Measurements from ENCODE around the gene MYO1E.

DNA sequence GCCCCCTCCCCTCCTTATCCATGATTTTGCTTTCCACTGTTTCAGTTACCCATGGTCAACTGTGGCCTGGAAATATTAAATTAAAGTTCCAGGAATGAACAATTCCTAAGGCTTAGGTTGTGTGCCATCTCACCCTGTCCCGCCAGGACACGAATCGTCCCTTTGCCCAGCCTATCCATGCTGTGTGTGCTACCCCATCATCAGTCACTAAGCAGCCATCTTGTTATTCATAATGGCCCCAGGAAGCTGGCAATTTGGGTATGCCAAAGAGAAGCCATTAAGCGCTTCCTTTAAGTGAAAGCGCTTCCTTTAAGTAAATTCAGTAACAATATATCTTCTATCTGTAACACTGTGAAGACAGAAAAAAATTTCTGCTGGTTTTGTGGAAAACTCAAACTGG is 215.3 kb downstream of the MYO1E start:
- TF ChIP-seq JUND (IDR thresholded peaks at IDR 0.05) = no peak
- TF ChIP-seq TAF1 (conservative IDR thresholded peaks at IDR 0.05) = no peak
- TF ChIP-seq, protein P1, sequence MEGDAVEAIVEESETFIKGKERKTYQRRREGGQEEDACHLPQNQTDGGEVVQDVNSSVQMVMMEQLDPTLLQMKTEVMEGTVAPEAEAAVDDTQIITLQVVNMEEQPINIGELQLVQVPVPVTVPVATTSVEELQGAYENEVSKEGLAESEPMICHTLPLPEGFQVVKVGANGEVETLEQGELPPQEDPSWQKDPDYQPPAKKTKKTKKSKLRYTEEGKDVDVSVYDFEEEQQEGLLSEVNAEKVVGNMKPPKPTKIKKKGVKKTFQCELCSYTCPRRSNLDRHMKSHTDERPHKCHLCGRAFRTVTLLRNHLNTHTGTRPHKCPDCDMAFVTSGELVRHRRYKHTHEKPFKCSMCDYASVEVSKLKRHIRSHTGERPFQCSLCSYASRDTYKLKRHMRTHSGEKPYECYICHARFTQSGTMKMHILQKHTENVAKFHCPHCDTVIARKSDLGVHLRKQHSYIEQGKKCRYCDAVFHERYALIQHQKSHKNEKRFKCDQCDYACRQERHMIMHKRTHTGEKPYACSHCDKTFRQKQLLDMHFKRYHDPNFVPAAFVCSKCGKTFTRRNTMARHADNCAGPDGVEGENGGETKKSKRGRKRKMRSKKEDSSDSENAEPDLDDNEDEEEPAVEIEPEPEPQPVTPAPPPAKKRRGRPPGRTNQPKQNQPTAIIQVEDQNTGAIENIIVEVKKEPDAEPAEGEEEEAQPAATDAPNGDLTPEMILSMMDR (IDR thresholded peaks at IDR 0.05; ENCODE audit: low read depth, low read length, missing input control) = no peak
- TF ChIP-seq, protein P2, sequence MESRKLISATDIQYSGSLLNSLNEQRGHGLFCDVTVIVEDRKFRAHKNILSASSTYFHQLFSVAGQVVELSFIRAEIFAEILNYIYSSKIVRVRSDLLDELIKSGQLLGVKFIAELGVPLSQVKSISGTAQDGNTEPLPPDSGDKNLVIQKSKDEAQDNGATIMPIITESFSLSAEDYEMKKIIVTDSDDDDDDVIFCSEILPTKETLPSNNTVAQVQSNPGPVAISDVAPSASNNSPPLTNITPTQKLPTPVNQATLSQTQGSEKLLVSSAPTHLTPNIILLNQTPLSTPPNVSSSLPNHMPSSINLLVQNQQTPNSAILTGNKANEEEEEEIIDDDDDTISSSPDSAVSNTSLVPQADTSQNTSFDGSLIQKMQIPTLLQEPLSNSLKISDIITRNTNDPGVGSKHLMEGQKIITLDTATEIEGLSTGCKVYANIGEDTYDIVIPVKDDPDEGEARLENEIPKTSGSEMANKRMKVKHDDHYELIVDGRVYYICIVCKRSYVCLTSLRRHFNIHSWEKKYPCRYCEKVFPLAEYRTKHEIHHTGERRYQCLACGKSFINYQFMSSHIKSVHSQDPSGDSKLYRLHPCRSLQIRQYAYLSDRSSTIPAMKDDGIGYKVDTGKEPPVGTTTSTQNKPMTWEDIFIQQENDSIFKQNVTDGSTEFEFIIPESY (IDR thresholded peaks at IDR 0.05) = no peak
- TF ChIP-seq, protein P3, sequence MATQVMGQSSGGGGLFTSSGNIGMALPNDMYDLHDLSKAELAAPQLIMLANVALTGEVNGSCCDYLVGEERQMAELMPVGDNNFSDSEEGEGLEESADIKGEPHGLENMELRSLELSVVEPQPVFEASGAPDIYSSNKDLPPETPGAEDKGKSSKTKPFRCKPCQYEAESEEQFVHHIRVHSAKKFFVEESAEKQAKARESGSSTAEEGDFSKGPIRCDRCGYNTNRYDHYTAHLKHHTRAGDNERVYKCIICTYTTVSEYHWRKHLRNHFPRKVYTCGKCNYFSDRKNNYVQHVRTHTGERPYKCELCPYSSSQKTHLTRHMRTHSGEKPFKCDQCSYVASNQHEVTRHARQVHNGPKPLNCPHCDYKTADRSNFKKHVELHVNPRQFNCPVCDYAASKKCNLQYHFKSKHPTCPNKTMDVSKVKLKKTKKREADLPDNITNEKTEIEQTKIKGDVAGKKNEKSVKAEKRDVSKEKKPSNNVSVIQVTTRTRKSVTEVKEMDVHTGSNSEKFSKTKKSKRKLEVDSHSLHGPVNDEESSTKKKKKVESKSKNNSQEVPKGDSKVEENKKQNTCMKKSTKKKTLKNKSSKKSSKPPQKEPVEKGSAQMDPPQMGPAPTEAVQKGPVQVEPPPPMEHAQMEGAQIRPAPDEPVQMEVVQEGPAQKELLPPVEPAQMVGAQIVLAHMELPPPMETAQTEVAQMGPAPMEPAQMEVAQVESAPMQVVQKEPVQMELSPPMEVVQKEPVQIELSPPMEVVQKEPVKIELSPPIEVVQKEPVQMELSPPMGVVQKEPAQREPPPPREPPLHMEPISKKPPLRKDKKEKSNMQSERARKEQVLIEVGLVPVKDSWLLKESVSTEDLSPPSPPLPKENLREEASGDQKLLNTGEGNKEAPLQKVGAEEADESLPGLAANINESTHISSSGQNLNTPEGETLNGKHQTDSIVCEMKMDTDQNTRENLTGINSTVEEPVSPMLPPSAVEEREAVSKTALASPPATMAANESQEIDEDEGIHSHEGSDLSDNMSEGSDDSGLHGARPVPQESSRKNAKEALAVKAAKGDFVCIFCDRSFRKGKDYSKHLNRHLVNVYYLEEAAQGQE (IDR thresholded peaks at IDR 0.05) = no peak
- TF ChIP-seq, protein P4, sequence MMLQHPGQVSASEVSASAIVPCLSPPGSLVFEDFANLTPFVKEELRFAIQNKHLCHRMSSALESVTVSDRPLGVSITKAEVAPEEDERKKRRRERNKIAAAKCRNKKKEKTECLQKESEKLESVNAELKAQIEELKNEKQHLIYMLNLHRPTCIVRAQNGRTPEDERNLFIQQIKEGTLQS (IDR thresholded peaks at IDR 0.05) = no peak
- TF ChIP-seq RAD21 (IDR thresholded peaks at IDR 0.05) = no peak
- TF ChIP-seq, protein P5, sequence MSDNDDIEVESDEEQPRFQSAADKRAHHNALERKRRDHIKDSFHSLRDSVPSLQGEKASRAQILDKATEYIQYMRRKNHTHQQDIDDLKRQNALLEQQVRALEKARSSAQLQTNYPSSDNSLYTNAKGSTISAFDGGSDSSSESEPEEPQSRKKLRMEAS (IDR thresholded peaks at IDR 0.05) = no peak
- no peak for TF ChIP-seq YY1 (IDR thresholded peaks at IDR 0.05)
- TF ChIP-seq FOXA1 (IDR thresholded peaks at IDR 0.05) = no peak
- TF ChIP-seq GABPA (IDR thresholded peaks at IDR 0.05 in 1 of 2, conservative IDR thresholded peaks at IDR 0.05 in 1 of 2) = no peak

Measured in liver (tissue), 3 donors.